Stimulated activated CD4-positive, alpha-beta T cell treated with anti-CD3 and anti-CD28 coated beads, Interleukin-1b, Interleukin-23, amount 100 ng/mL, for 48 hours (primary cell): ENCODE measurements around the gene VENTX.
A peak's percentile ranks its signal among the peaks of the same experiment; 100 is the strongest.

Source experiments
- DNase-seq: peaks from one replicate; pipeline ENCODE4 v3.0.0-alpha.2; 2020

The VENTX gene

GRCh38 chr10:133238466-133238804 is 780 bp downstream of the VENTX start:
- no peak for DNase-seq

- DNase-seq: no peak
Measured at GRCh38 chr10:133239990-133240389, 2.3 kb downstream of the VENTX start.

- no peak for DNase-seq
Measured at GRCh38 chr10:133241501-133242205, 4.0 kb downstream of the VENTX start.

GRCh38 chr10:133242611-133243356 is 5.1 kb downstream of the VENTX start:
- DNase-seq: no peak

- no peak for DNase-seq
Measured at GRCh38 chr10:133243593-133243992, 5.9 kb downstream of the VENTX start.

GRCh38 chr10:133245439-133246235 is 8.0 kb downstream of the VENTX start:
- DNase-seq: no peak

- DNase-seq: no peak
Measured at GRCh38 chr10:133246236-133246626, 8.6 kb downstream of the VENTX start.

- no peak for DNase-seq
Measured at GRCh38 chr10:133247681-133248333, 10.2 kb downstream of the VENTX start.

- DNase-seq: no peak
Measured at GRCh38 chr10:133248334-133248715, 10.7 kb downstream of the VENTX start.

- DNase-seq: no peak
Measured at GRCh38 chr10:133249094-133249780, 11.6 kb downstream of the VENTX start.

GRCh38 chr10:133249975-133250754 is 12.5 kb downstream of the VENTX start:
- DNase-seq: no peak

- no peak for DNase-seq
Measured at GRCh38 chr10:133251388-133252222, 13.9 kb downstream of the VENTX start.

- no peak for DNase-seq
Measured at GRCh38 chr10:133252223-133252552, 14.5 kb downstream of the VENTX start.

GRCh38 chr10:133253361-133253955 is 15.8 kb downstream of the VENTX start:
- no peak for DNase-seq

- DNase-seq: no peak
Measured at GRCh38 chr10:133254421-133255120, 16.9 kb downstream of the VENTX start.

- no peak for DNase-seq
Measured at GRCh38 chr10:133255323-133255722, 17.7 kb downstream of the VENTX start.

- DNase-seq: no peak
Measured at GRCh38 chr10:133257489-133258065, 19.9 kb downstream of the VENTX start.

- DNase-seq: peak; percentile 63
Measured at GRCh38 chr10:133258066-133258817, 20.6 kb downstream of the VENTX start.
